ENCODE measurements around the gene LIME1. TPM values are rescaled to one million over a fixed set of nuclear protein-coding genes. Genes with fewer than 3 reads are reported as not detected.

LIME1 gene
- polyA plus RNA-seq, 1 experiment: 1.5 TPM

GRCh38 chr20:63695424-63696305 lies 40.8 kb upstream of the LIME1 start:
- ChIA-PET POLR2A (interaction anchor here (0.7 to 1.5 kb wide), 3 partner anchors 9 to 45 kb away, joined by 3 to 4 read pairs (median 4); no protein-coding TSS in a partner anchor), CTCF (no interaction called here)
- Histone ChIP-seq H3K4me3 (ENCODE audit: low read depth, low read length) (no peak overlapping the region), H3K27ac (ENCODE audit: low read depth, low read length) (no peak overlapping the region), H3K9me3 (ENCODE audit: control insufficient read depth, insufficient read depth, low read length) (no peaks in the 10 kb centered on the region; the same call in 1 of the 2 replicates), H3K27me3 (ENCODE audit: control insufficient read depth, insufficient read depth, low read length) (no peaks in the 10 kb centered on the region)
- DNase-seq (ENCODE audit: low read depth, low spot score): no peak
- TF ChIP-seq CTCF (IDR thresholded peaks at IDR 0.05; ENCODE audit: low read depth, low read length): no peak

GRCh38 chr20:63696306-63696627 lies 40.2 kb upstream of the LIME1 start:
- no peak for DNase-seq (ENCODE audit: low read depth, low spot score)
- H3K27ac ChIP-seq (ENCODE audit: low read depth, low read length): no peak overlapping the region

GRCh38 chr20:63696628-63697356 lies 39.7 kb upstream of the LIME1 start, which contains the start of gene TNFRSF6B:
Gene TNFRSF6B, plus strand, starts transcription at chr20:63696652. Its CDS starts 116 bp downstream, at chr20:63696768.
- CTCF ChIA-PET: no interaction called here
- peak within 1 kb of the TSS; percentile 36 for H3K4me3 ChIP-seq (ENCODE audit: low read depth, low read length)
- POLR2A ChIA-PET: interaction anchor here (0.6 to 1.5 kb wide), 6 partner anchors 10 to 168 kb away, joined by 3 to 4 read pairs (median 4); partner anchors contain the start of gene TPD52L2
- no peaks in the 10 kb centered on the region for H3K27me3 ChIP-seq (ENCODE audit: control insufficient read depth, insufficient read depth, low read length)
- no peak for DNase-seq (ENCODE audit: low read depth, low spot score)
- H3K9me3 ChIP-seq (ENCODE audit: control insufficient read depth, insufficient read depth, low read length): no peaks in the 10 kb centered on the region; the same call in 1 of the 2 replicates
- H3K27ac ChIP-seq (ENCODE audit: low read depth, low read length): no peak within 1 kb of the TSS
- no peak for TF ChIP-seq CTCF (IDR thresholded peaks at IDR 0.05; ENCODE audit: low read depth, low read length)

More at GRCh38 chr20:63696306-63696627, 40.2 kb upstream of the LIME1 start:
- CTCF ChIA-PET: no interaction called here
- no peaks in the 10 kb centered on the region; the same call in 1 of the 2 replicates for H3K9me3 ChIP-seq (ENCODE audit: control insufficient read depth, insufficient read depth, low read length)
- no peak for TF ChIP-seq CTCF (IDR thresholded peaks at IDR 0.05; ENCODE audit: low read depth, low read length)
- H3K4me3 ChIP-seq (ENCODE audit: low read depth, low read length): peak overlapping the region; percentile 36; the same call in 1 of the 2 replicates
- H3K27me3 ChIP-seq (ENCODE audit: control insufficient read depth, insufficient read depth, low read length): no peaks in the 10 kb centered on the region
- POLR2A ChIA-PET: interaction anchor here (0.9 to 1.5 kb wide), 2 partner anchors 10 to 44 kb away, joined by 4 read pairs; no protein-coding TSS in a partner anchor

- DNase-seq (ENCODE audit: low read depth, low spot score): no peak
- H3K27me3 ChIP-seq (ENCODE audit: control insufficient read depth, insufficient read depth, low read length): no peaks in the 10 kb centered on the region
- ChIA-PET CTCF (no interaction called here), POLR2A (interaction anchor here (0.6 to 2.0 kb wide), 6 partner anchors 10 to 168 kb away, joined by 3 to 11 read pairs (median 3); partner anchors contain the start of genes ARFRP1, TPD52L2 and ZGPAT)
- H3K4me3 ChIP-seq (ENCODE audit: low read depth, low read length): peak overlapping the region; percentile 36
- no peak overlapping the region for H3K27ac ChIP-seq (ENCODE audit: low read depth, low read length)
- no peaks in the 10 kb centered on the region; the same call in 1 of the 2 replicates for H3K9me3 ChIP-seq (ENCODE audit: control insufficient read depth, insufficient read depth, low read length)
- no peak for TF ChIP-seq CTCF (IDR thresholded peaks at IDR 0.05; ENCODE audit: low read depth, low read length)
Observed at GRCh38 chr20:63697357-63697867, 39.1 kb upstream of the LIME1 start.

Data from AG04450 (cell line).